ENCODE measurements around the gene CD52.

GRCh38 chr1:26286064-26286416 is 31.7 kb upstream of the CD52 start:
- TF ChIP-seq, protein P1, sequence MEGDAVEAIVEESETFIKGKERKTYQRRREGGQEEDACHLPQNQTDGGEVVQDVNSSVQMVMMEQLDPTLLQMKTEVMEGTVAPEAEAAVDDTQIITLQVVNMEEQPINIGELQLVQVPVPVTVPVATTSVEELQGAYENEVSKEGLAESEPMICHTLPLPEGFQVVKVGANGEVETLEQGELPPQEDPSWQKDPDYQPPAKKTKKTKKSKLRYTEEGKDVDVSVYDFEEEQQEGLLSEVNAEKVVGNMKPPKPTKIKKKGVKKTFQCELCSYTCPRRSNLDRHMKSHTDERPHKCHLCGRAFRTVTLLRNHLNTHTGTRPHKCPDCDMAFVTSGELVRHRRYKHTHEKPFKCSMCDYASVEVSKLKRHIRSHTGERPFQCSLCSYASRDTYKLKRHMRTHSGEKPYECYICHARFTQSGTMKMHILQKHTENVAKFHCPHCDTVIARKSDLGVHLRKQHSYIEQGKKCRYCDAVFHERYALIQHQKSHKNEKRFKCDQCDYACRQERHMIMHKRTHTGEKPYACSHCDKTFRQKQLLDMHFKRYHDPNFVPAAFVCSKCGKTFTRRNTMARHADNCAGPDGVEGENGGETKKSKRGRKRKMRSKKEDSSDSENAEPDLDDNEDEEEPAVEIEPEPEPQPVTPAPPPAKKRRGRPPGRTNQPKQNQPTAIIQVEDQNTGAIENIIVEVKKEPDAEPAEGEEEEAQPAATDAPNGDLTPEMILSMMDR (IDR thresholded peaks at IDR 0.05) = no peak
- TF ChIP-seq POLR2A (IDR thresholded peaks at IDR 0.05) = no peak
